GM18868 (cell line): ENCODE measurements around the gene KCNA2.

Experiments
- ATAC-seq: cut with Tn5 transposase; IDR thresholded peaks from one replicate; pipeline ENCODE4 v1.9.1; 2021; ENCODE audit warnings: mild to moderate bottlenecking, moderate library complexity; ENCODE audit not compliant: unreplicated experiment

Gene KCNA2

GRCh38 chr1:110573314-110573713 is 32.8 kb downstream of the KCNA2 start:
- no peak for ATAC-seq

DNA sequence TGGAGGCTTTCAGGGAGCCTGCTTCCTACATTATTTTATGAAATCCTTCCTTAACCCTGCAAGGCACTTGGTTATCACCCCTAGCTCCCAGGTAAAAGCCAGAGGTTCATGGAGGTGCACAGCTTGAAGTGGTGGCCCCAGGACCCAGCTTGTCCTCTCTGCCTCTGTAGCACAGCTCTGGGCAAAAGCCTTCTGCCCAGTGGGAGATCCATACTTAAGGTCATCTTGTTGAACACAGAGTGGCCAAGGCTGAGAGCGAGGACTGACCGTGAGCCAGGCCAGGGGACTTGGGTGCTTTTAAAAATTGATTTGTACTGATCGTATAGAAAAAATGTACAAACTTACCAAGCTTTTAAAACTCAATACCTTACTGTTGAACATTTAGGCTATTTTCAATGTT is 33.4 kb downstream of the KCNA2 start:
- no peak for ATAC-seq

DNA sequence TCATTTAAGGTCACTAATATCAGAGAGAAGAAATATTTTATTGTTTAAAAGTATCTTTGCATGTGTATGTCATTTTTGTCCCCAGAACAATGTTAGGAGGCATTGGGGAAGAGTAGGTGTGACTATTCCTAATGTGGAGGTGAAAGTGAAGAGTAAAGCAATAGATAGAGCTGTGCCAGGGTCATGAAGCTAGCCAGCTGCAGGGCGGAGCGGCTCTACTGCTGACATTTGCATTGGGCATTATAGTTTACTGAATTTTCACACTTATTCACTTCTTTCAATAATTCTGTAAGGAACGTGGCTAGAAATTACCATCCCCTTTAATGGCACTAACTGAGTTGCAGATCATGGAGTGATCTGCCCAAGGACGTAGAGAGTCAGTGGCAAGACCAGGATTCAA is 35.3 kb downstream of the KCNA2 start:
- no peak for ATAC-seq

GRCh38 chr1:110570307-110570706 is 35.9 kb downstream of the KCNA2 start:
- no peak for ATAC-seq

GRCh38 chr1:110566836-110567235 is 39.3 kb downstream of the KCNA2 start:
- ATAC-seq = no peak

DNA sequence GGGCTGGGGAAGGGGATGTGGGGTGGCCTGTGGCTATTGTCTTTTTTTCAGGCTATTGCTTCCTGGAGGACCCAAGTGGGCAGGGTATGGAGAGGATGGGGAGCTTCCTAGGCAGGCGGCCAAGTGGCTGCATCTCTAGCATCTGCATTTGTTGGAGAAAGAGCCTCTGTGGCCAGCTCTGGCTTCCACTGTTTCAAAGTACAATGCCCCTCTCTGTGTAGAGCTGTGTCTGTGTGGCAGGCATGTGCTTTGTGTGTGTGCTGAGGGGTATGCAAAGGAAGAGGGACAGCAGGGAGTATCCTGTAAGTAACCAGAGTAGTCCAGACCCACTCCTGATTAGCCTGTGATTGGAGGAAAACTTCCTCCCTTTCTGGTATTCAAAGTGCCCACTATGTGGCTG is 40.6 kb downstream of the KCNA2 start:
- no peak for ATAC-seq

DNA sequence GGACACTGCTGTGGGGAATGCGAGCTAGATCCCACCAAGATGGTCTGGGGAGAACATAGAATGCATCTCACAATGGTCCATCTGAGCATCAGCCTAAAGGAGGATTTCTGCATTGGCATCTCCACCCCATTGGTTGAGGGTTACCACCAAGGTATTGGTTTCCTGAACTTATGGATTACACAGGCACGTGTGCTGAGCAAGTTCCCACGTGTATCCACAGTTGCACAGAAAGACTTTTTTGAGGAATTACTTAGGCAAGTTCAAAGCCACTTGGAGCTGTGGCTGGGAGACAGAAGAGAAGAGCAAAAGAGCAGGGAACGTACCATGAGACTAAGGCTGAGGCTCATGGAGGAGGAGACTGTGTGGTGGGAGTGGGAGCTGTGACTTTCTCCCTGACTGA is 43.1 kb downstream of the KCNA2 start:
- no peak for ATAC-seq

GRCh38 chr1:110561596-110561995 is 44.6 kb downstream of the KCNA2 start:
- no peak for ATAC-seq

GRCh38 chr1:110559157-110559556 is 47.0 kb downstream of the KCNA2 start:
- ATAC-seq = no peak

- ATAC-seq = no peak
Measured at GRCh38 chr1:110557481-110557880, 48.7 kb downstream of the KCNA2 start.

- no peak for ATAC-seq
Measured at GRCh38 chr1:110556471-110556807, 49.7 kb downstream of the KCNA2 start.

DNA sequence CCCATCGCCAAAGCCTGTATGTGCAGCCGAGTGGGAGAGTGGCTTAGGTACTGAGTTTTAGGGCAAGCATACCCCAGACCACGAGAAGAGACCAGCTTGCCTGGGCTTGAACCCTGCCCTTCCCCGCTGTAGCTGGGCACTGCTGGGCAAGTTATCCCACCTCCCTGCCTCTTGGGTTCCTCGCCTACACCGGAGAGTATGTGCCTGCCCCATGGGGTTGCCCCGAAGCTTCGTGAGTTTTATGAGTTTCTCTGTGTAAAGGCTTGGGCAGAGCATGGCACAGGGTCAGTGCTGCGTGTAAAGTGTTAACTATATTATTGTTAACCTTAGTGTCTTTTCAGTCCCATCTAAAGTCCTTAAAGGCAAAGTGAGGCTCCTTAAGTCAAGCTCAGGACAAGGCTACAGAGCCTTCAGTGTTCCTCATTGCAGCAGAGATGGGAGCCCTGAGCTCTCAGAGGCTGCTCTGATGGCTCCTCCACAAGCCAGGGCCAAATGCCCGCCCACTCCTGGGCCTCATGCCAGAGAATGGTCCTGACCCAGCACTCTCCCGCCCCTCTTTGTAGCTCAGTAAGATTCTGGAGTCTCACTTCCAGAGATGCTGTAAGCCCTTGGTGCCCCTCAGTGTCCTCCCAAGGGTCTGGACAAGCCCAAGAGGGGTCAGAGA is 50.2 kb downstream of the KCNA2 start:
- ATAC-seq = no peak

- no peak for ATAC-seq
Measured at GRCh38 chr1:110554871-110555801, 51.0 kb downstream of the KCNA2 start.

- no peak for ATAC-seq
Measured at GRCh38 chr1:110551278-110551809, 54.8 kb downstream of the KCNA2 start.

DNA sequence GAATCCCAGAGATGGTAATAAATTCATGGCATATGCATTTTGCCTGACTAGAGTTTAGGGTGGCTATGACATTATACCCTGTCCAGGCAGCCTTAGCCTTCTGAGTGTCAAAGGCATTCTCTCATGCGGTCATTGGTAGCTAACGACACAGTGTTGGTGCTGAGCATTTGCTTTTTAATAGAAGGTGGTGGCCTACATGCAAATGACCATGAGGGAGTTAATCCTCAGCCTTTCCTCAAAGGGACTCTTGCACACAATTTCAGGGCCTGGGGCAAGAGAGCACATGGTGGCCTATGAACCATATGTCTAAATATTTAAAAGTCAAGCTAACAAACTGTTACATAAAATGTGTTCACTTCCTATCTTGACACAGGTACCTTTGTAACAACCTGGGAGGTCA is 56.3 kb downstream of the KCNA2 start:
- no peak for ATAC-seq

- no peak for ATAC-seq
Measured at GRCh38 chr1:110548381-110548780, 57.8 kb downstream of the KCNA2 start.

DNA sequence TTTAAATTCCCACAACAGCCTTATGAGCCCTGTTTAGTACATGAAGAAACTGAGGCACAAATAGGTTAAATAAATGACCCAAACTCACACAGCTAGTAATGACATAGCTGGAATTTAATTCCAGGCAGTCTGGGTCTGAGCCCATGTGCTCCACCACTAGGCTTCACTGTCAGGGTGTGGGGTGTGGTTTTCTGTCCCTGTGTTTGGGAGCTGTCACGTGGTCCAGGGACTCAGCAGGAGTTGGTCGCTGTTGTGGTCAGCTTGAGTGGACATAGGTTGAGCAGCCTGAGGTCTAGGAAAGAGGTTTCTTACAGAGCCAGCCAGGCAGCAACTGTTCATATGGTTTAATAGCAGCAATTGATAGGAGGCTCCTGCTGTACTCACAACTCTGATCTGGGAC is 59.1 kb downstream of the KCNA2 start:
- no peak for ATAC-seq

GRCh38 chr1:110545492-110545891 is 60.7 kb downstream of the KCNA2 start:
- ATAC-seq = no peak

GRCh38 chr1:110544753-110545152 is 61.4 kb downstream of the KCNA2 start:
- ATAC-seq = no peak
